GM18951 (cell line): ENCODE measurements around the gene COPS2.
"Not testable (repeated sequence)": the region's sequence is repeated elsewhere in the genome, so short reads cannot be mapped to it uniquely, and the experiment has no call there.

Experiments used
- POLR2A ChIP-seq: IDR thresholded peaks from 4 replicates; pipeline ENCODE4 v1.6.1; 2011; ENCODE audit warnings: mild to moderate bottlenecking; ENCODE audit not compliant: insufficient read length, insufficient read depth; ENCODE audit errors: extremely low read depth
- in situ Hi-C: fragments of 300-500 bp; cut with MboI; formaldehyde crosslinking; loops from one replicate; pipeline ENCODE4 v1.12.0; 2022; ENCODE audit warnings: low sequenced_read_pairs, mixed read lengths, inconsistent platforms; ENCODE audit not compliant: unreplicated experiment

The COPS2 gene

GRCh38 chr15:49079340-49080039, 75.9 kb downstream of the COPS2 start:
- in situ Hi-C loops = no loop called here
- TF ChIP-seq POLR2A = no peak

- in situ Hi-C loops = no loop called here
- no peak for TF ChIP-seq POLR2A
These were observed 79.5 kb downstream of the COPS2 start for GRCh38 chr15:49075881-49076280.

DNA sequence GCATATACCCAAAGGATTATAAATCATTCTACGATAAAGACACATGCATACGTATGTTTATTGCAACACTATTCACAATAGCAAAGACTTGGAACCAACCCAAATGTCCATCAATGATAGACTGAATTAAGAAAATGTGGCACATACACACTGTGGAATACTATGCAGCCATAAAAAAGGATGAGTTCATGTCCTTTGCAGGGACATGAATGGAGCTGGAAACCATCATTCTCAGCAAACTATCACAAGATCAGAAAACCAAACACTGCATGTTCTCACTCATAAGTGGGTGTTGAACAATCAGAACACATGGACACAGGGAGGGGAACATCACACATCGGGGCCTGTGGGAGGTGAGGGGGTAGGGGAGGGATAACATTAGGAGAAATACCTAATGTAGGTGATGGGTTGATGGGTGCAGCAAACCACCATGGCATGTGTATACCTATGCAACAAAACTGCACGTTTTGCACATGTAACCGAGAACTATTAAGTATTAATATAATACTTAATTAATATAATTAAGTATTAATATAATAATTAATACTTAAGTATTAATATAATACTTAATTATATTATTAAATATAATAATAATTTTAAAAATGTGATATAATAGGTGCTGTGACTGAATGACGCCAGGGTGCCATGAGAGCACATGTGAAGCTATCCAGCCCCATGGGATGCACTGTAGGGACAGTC, 80.7 kb downstream of the COPS2 start:
- in situ Hi-C loops = not testable (repeated sequence)
